ENCODE data around the gene DRD4.

GRCh38 chr11:650482-650881, 13.4 kb downstream of the DRD4 start:
- TF ChIP-seq CTCF (conservative IDR thresholded peaks at IDR 0.05; ENCODE audit: low read depth, low read length) (no peak), EZH2 (IDR thresholded peaks at IDR 0.05; ENCODE audit: low read length, unreplicated experiment) (no peak), EZH2phosphoT487 (IDR thresholded peaks at IDR 0.05; ENCODE audit: borderline replicate concordance, low read length) (no peak)
